ENCODE data around the gene ARHGDIA.

Gene ARHGDIA

GRCh38 chr17:81905993-81906392 lies 34.9 kb upstream of the ARHGDIA start:
- DNase-seq: no peak

GRCh38 chr17:81905424-81905875 lies 34.3 kb upstream of the ARHGDIA start:
- no peak for DNase-seq

- DNase-seq: no peak
These were observed 33.7 kb upstream of the ARHGDIA start for GRCh38 chr17:81904600-81905423.

GRCh38 chr17:81903896-81904599 lies 32.9 kb upstream of the ARHGDIA start:
- no peak for DNase-seq

GRCh38 chr17:81903415-81903831 lies 32.3 kb upstream of the ARHGDIA start:
- DNase-seq: no peak

- DNase-seq: no peak
These were observed 31.7 kb upstream of the ARHGDIA start for GRCh38 chr17:81902653-81903414.

GRCh38 chr17:81902023-81902652 lies 31.0 kb upstream of the ARHGDIA start, which contains the start of gene NPB:
NPB (plus strand) TSS chr17:81902238; CDS start chr17:81902278, 40 bp downstream.
- DNase-seq: peak; percentile 33

- DNase-seq: no peak
These were observed 30.3 kb upstream of the ARHGDIA start for GRCh38 chr17:81901167-81902022.

GRCh38 chr17:81900181-81900820 lies 29.2 kb upstream of the ARHGDIA start:
- no peak for DNase-seq

- no peak for DNase-seq
These were observed 28.5 kb upstream of the ARHGDIA start for GRCh38 chr17:81899514-81900166.

- DNase-seq: no peak
These were observed 27.7 kb upstream of the ARHGDIA start for GRCh38 chr17:81898885-81899284.

- no peak for DNase-seq
These were observed 27.1 kb upstream of the ARHGDIA start for GRCh38 chr17:81898029-81898866.

- no peak for DNase-seq
These were observed 24.3 kb upstream of the ARHGDIA start for GRCh38 chr17:81895400-81895799.

GRCh38 chr17:81891303-81891552 lies 20.1 kb upstream of the ARHGDIA start:
- DNase-seq: no peak

- no peak for DNase-seq
These were observed 19.5 kb upstream of the ARHGDIA start for GRCh38 chr17:81890447-81891302.

GRCh38 chr17:81889602-81890001 lies 18.5 kb upstream of the ARHGDIA start:
- no peak for DNase-seq

- no peak for DNase-seq
These were observed 18.0 kb upstream of the ARHGDIA start for GRCh38 chr17:81888988-81889595.
